ENCODE results near the gene PRKCH.

- no peak for TF ChIP-seq ZNF121 (CRISPR knock-in tag; IDR thresholded peaks at IDR 0.05)
- no peak for TF ChIP-seq ESRRA (CRISPR knock-in tag; IDR thresholded peaks at IDR 0.05; ENCODE audit: borderline replicate concordance)
- TF ChIP-seq JUN (CRISPR knock-in tag; IDR thresholded peaks at IDR 0.05) = no peak
- TF ChIP-seq ATF3 (CRISPR knock-in tag; conservative IDR thresholded peaks at IDR 0.05) = no peak
Measured at GRCh38 chr14:61584331-61584741, 263.0 kb downstream of the PRKCH start.

Data from WTC11 (cell line).